ENCODE data around the gene STEAP1B.

- TF ChIP-seq CTCF (IDR thresholded peaks at IDR 0.05) (no peak), POLR2A (IDR thresholded peaks at IDR 0.05) (no peak)
Observed at GRCh38 chr7:22481726-22482125, 18.3 kb downstream of the STEAP1B start.
